HG03025 (cell line): ENCODE results near the gene UGT1A3.

ENCODE experiments used
- ATAC-seq: cut with Tn5 transposase; IDR thresholded peaks from one replicate; pipeline ENCODE4 v1.9.1; 2021; ENCODE audit warnings: mild to moderate bottlenecking, moderate library complexity; ENCODE audit not compliant: unreplicated experiment, low FRiP score

UGT1A3 gene

DNA sequence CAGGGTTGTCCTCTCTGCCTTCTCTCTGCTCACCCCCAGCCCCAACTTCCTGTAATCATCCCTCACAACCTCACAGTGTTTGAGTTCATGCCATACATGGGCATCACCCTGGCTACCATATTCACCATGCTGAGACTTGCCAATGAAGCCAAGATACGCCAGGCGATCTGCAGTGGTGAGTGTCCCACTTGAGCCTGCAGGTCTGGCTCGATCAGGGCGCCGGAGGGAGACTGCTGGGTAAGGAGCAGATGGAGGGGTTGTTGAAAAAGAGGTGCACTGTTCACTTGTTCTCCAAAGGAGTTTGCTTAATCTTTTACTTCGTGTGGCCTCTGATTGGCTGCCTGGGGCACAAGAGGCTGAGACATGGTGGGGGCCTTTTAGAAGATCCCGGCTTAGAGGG is 63.9 kb downstream of the UGT1A3 start:
- no peak for ATAC-seq

DNA sequence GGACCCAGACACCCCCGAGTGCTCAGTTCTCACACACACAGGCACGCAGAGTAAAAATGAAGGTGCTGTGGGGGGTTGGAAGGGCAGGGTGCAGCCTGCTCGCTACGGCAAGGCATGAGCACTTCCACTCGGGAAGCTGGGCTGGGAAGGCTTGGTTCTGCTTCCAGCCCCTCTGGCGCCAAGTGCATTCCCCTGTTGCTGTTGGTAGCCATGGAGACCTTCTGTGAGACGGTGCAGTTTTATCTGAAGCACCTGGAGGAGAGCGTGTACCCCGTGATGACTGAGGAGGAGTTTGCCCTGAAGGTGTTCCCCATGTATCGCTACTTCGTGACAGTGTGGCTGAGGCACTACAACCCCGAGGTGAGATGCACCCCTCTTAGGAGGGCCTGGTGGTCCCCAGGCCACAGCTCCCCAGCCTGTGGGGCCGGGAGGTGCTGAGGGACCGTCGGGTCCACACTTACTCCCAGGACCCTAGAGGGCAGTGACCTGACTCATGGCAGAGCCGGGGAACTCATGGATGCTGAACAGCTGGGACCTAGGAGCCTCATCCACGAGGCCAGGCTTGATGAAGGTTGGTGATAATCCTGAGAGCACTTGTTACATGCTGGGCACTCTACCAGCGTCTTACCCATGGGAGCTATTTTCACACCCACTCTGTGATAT is 64.8 kb downstream of the UGT1A3 start:
- ATAC-seq: no peak

DNA sequence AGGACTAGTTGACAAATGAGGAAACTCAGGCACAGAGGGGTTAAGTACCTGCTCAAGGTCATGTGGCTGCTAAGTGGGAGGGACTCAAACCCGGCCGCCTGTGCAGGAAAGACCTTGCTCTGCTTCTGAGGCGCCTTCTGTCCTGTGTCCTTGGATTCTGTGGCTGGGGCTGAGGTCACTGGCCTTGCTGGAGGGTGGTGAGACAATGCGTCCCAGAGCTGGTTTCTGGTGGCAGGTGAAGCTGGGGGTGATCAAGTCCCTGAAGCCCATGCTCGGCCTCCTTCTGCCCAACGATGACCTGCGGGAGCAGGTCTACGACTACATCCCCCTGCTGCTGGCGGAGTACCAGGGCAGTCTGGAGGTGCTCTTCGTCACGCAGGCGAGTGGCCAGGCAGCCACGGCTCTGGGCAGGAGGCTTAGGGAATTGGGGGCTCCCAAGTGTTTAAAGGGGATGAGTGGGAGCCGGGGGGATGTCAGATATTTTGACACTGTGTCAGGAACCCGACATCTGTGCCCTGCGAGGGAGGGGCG is 65.4 kb downstream of the UGT1A3 start:
- no peak for ATAC-seq

DNA sequence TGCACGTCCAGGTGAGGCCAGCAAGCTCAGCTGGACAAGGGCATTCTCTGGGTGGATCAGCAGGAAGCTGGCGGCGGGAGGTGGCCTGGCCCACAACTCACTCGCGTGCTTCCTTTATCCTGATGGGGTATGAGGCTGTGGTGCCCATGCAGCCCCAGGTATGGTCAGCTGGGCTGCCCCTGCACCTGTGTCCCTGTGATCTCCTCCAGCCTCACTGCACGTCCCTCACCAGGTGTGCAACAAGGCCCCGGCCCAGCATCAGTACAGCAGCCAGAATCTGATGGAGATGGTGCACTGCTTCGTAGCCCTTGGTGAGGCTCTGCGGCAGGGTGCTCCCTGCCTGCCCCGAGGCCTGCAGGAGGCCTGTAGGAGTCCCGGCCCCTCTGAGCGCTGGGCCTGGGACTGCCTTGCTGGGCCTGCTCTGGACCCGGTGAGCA is 66.9 kb downstream of the UGT1A3 start:
- ATAC-seq: no peak

DNA sequence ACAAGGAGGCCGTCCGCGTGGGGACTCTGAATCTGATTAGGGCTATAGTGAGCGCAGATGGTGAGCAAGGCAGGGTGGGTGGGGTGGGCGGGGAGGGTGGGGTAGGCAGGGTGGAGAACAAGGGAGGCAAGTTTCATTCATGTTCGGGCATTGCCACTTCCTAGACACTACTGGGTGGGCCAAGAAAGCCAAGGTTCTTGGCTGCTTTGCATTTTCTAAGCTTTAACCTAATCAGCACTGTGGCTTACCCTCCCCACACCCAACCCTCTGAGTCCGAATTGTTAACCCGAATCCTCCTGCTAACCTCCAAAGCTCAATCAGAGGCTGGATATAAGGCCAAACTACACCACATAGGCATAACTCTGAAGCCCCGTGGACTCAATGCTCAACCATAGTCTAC is 67.4 kb downstream of the UGT1A3 start:
- no peak for ATAC-seq

DNA sequence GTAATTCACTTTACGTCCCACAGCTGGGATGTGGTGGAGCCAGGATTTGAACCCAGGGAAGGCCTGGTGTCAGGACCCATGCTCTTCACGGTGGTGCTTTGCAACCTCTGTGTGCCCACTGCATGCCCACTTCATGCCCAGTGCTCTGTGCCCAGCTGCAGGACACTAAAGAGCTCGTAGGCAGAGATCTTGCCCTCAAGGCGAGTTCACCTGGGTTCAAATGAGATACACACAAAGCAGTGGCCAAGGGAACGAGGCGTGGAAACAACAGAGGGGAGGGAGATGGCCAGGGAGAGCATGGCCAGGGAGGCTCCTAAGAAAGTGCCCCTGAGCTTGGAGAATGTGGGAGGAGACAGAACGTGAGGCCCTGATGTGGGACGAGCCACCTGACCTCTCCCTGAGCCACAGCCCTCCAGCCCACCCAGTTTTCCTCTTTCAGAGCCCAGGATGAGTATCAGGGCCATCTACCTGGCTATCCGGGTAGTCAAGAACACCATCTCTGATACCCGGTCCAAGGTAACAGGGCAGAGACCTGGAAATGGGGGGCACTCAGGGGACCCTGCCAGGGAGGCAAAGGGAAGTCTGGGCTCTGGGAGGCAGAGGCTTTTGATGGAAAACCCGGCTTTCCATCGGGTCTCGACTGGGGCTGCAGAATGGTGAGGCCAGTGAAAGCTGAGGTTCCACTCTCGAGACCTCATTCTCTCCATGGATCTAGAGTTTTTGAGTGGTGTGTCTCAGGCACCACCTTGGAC is 69.7 kb downstream of the UGT1A3 start:
- no peak for ATAC-seq

DNA sequence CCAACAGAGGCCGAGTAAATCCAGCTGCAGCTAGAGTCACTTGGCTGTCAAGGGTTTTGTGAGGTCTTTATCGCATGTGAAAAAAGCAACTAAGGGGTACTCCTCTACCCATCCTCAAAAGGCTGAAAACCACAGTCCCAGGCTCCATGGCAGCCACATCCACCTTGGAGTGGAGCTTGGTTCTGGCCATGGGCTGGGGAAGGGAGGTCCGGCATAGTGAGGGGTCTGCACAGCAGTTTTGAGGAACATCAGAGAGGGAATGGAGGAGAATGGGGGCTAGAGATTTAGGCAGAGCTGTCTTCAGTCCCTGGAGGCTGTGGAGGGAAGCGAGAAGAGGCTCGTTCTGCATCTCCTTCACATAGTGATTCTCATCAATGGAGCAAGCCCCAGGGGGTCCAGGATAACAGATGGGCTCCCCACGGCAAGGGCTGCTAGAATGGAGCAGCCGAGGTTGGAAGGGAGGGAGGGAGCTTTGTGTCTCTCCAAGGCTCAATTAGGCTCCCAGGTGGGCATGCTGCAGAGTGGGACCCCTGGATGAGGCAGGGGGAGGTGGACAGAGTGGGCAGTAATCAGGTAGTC is 70.3 kb downstream of the UGT1A3 start:
- ATAC-seq: no peak

DNA sequence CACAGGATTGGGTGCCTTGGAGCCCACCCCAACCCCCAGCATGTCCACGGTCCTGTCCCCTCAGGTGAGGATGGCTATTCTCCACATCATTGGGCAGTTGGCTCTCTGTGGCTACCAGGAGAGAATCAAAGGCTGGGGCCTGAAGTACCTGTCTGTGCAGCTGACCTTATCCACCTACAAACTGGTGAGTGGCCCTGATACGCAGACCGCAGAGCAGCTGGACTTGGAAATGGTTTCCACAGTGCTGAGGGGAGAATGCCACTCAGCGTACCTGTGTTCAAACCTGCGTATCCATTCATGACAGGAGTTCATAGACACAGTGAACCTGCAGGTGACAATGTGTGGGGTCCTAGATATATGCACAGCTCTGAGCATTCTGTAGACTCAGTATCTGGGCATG is 70.9 kb downstream of the UGT1A3 start:
- no peak for ATAC-seq

DNA sequence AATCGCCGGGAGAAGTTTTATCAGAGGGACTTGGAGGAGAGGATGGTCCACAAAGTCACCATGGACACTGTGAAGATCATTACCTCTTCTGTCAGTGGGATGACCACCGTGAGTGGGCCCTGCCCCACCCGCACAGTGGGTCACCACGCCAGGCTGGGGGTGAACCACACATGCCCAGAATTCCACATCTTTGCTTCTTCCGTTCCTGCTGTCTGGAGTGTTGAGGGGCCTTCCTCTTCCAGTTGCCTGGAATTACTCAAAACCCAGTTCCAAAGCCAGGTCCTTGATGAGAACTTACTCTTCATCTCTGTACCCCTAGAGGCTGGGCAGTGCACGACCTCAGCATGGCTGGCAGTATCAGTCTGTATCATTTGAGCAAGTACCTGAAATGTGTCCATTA is 71.4 kb downstream of the UGT1A3 start:
- ATAC-seq: no peak

DNA sequence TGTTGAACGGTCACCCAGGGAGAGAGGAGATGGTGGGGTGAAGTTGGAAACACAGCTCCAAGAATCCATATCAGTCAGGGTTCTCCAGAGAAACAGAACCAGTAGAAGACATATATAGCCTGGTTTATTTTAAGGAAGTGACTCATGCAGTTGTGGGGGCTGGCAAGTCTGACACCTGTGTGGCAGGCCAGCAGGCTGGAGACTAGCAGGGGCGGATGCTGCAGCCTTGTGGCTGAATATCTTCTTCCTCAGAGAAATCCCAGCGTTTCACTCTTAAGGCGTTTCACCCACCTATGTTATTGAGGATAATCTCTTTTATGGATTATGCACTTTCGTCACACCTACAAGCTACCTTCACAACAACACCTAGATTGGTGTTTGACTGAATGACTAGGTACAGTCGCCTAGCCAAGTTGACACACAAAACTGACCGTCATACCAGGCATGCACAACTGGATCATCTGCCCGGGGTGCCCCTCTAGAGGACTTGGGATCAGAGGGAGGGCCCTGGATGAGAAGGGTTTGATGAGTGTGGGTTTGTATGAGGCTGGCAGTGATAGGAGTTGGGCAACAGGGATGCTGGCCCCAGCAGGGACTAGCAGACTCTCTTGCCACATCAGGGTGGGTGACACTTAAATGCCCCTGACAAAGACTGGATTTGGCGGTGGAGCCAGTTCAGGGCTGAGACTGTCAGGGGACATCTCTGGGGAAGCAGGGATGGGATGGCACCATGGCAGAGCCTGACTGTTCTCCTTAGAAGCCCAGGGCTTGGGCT is 72.7 kb downstream of the UGT1A3 start:
- no peak for ATAC-seq

DNA sequence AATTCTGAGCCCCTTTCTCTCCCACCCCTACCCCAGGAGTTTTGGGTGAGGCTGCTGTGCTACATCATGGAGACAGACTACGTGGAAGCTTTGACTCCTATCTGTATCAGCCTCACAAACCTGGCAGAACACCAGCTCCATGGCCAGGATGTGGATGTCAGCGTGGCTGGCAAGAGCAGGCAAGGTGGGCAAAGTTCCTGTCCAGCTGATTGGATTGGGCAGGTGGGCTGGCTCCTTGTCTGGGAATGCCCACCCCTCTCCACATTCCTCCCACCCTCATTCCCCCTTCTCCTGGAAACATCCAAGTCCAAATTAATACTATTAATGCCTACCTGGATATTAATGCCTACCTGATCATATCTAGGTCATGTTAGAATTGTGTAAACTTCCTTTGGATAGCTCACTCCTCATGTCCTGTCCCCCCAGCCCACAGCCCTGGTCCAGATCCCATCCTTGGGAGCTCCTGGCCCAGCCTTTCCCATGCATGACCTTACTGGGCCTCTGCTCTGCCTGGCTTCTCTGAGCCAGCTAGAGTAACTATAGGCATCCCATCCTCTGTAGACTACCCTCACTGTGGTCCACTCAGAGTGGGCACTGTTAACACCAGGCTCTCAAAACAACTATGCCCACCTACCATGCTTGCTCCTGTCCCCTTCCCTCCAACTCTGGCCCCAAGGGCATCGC is 73.4 kb downstream of the UGT1A3 start:
- no peak for ATAC-seq

DNA sequence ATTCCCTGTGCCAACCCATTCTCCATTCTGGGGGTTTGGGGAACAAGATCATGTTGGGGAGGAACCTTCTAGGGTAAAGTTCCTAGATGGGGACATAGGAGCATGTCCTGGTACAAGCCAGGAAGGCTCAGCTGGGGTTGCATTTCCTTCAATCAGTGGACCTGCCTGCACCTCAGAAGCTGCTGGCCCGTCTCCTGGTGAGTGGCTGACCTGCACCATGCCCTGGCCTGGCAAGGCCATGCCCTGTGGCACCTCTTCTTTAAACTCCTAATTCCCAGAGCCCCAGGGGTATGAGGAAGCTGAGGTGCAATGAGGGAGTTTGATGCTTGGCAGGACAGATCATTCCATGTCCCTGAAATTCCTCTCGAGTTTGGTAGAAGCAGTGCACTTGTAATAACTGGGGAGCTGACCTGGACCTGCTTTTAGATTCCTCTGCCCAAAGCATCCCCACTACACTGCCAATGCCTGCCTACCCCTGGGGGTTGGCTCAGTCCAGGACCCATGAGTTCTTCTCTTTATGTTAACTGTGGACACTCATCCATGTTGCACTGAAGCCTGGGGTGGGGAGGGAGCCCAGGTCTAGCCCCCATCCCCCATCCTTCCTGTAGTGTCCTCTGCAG is 74.6 kb downstream of the UGT1A3 start:
- no peak for ATAC-seq

DNA sequence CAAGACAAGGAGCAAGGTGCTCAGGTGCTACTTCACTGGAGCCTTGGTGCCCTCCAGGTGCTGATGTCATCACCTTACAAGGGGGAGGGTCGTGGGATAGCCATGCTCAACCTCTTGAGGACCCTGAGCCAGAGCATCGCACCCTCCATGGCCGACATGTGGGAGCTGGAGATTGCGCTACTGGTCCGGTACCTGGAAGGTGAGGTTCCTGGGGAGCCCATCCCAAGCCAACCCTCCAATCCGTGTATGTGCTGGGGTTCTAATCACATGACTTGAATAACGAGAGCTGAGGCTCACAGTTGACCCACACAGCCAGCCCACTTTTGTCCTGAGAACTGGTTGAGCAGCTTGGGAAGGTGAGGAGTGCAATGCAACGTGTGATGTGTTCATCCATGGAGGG is 75.2 kb downstream of the UGT1A3 start:
- no peak for ATAC-seq

DNA sequence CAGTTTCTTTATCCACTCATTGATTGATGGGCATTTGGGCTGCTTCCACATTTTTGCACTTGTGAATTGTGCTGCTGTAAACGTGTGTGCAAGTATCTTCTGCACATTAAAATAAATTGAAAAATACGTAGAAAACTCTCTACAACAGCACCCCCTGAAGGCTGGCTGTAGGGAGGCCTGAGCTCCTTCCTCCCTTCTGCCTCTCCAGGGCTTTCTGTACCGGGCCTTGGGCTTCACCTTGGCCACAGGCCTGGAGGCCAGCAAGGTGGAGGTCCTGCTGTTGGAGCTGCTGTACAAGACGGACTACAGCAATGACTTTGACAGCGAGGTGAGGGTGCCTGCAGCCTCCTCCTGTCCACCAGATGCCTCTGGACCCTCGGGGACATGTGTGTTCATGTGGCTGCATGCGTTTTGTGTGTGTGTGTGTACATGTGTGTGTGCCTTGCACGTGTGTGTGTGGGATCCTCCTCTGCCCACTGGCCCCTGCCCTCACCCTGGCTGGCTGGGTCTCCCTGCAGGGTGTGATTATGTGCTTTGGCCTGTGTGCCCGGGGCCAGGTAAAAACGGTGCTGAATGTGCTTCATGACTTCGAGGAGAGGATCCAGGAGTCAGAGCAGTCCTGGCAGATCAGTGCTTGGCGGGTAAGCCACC is 78.5 kb downstream of the UGT1A3 start:
- no peak for ATAC-seq

DNA sequence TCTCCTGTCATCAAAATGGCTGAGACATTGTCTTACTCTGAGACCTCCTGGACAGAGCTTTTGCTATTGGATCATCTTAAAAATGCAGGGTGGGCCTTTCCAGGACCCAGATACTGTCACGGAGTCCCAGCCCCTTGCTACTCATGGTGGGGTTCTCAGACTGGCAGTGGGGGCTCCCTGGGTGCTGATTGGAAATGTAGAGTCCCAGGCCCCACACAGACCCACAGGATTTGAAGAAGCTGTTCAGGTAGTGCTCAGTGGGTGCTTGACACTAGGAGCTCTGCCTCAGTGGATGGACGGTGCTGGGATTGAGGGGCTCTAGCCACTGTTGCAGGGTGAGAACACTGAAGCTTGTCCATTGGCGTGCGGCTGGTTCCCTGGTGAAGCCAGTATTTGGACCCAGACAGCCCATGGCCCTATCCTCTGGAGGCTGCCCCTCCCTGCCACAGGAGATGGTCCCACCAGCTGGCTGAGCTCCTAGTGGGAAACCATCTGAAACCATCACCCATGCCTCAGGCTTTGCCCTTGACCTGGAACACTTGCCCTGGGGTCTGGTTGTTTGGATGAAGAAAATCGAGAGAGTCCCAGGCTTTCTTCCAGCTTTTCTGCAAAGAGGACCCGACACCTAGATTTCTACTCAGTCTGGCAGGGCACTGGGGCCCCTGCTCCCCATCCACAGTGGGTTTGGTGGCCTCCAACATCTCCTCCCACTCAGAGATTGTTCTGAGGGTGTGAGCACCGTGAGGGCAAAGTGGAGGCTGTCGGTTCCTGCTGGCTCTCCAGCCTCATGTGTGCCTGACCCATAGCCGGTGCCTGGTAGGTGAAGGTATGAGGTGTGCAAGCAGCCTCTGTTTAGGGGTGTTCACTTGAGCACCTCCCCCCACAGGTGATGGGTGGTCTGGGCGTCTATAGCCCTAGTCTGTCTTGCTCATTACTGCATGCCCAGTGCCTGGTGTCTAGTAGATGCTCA is 79.4 kb downstream of the UGT1A3 start:
- no peak for ATAC-seq

DNA sequence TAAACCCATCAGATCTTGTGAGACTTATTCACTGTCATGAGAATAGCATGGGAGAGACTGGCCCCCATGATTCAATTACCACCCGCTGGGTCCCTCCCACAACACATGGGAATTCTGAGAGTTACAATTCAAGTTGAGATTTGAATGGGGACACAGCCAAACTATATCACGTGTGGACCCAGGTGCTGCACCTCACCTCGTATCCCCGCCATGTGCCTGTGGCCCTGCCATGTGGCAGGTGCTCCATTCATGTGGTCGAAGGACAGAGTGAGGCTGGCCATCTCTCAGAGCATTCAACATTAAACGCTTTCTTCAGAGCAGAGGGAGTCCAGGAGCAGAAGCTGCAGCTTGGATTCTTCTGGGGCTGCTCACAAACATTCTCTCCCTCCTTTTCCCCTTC is 81.5 kb downstream of the UGT1A3 start:
- no peak for ATAC-seq

DNA sequence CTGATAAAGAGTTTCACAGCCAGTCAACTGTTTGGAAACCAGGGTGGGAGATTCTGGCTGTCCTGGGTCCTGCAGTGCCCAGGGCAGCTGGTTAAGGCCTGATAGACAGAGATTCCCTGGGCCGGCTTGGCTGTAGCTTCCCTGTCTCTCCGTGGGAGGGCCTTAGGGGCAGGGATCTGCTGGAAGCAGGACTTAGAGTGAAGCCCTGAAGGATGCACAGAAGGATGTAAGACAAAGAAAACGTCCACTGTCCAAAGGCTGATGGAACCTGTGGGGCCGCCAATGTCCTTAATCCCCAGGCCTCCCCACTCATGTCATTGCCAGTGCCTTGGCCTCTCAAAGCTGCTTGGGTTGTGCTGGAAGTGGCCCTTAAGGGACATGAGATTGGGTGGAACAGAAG is 82.2 kb downstream of the UGT1A3 start:
- no peak for ATAC-seq

DNA sequence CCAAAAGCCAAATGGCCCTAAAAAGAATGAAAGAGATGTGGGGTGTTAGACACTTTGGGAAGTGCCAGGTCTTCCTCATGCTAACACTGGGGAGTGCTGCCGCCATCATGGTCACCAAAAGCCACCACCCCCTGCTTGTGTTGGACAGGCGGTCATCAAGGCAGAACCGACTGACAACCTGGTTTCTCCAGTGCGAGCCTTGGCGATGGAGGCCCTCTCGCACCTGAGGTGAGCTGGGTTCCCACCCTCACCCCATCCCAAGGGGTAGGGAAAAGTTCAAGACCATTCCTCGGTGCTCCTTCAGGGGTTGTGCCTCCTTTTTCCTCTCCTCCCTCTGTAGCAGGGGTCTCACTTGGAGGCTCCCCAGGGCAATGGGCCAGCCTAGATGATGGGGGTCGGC is 82.9 kb downstream of the UGT1A3 start:
- ATAC-seq: no peak
